Activated CD4-positive, CD25-positive, alpha-beta regulatory T cell (primary cell): ENCODE measurements around the gene WWTR1.

Experiments
- DNase-seq, 4 experiments: peaks; one replicate each; lab custom pipeline; 2025; lab: John Stamatoyannopoulos, UW

Gene WWTR1

GRCh38 chr3:149623824-149624223 is 34.0 kb downstream of the WWTR1 start:
- no peak for DNase-seq

- no peak for DNase-seq
Observed at GRCh38 chr3:149621218-149622005, 36.4 kb downstream of the WWTR1 start.

GRCh38 chr3:149620291-149621020 is 37.4 kb downstream of the WWTR1 start:
- DNase-seq: no peak

- no peak for DNase-seq
Observed at GRCh38 chr3:149619136-149619535, 38.7 kb downstream of the WWTR1 start.

- DNase-seq: no peak
Observed at GRCh38 chr3:149618151-149619123, 39.4 kb downstream of the WWTR1 start.

- no peak for DNase-seq
Observed at GRCh38 chr3:149615731-149616221, 42.0 kb downstream of the WWTR1 start.

GRCh38 chr3:149613988-149614387 is 43.8 kb downstream of the WWTR1 start:
- no peak for DNase-seq

GRCh38 chr3:149612456-149612855 is 45.4 kb downstream of the WWTR1 start:
- DNase-seq: no peak

GRCh38 chr3:149611149-149611548 is 46.7 kb downstream of the WWTR1 start:
- no peak for DNase-seq

GRCh38 chr3:149610351-149611105 is 47.3 kb downstream of the WWTR1 start:
- DNase-seq: no peak

GRCh38 chr3:149609595-149609994 is 48.2 kb downstream of the WWTR1 start:
- DNase-seq: no peak

- DNase-seq: no peak
Observed at GRCh38 chr3:149608987-149609386, 48.8 kb downstream of the WWTR1 start.

GRCh38 chr3:149605902-149606301 is 51.9 kb downstream of the WWTR1 start:
- DNase-seq: no peak

- DNase-seq: no peak
Observed at GRCh38 chr3:149604125-149604875, 53.5 kb downstream of the WWTR1 start.

- DNase-seq: no peak
Observed at GRCh38 chr3:149603126-149604074, 54.4 kb downstream of the WWTR1 start.

- no peak for DNase-seq
Observed at GRCh38 chr3:149600634-149601033, 57.2 kb downstream of the WWTR1 start.

- no peak for DNase-seq
Observed at GRCh38 chr3:149599236-149599635, 58.6 kb downstream of the WWTR1 start.

GRCh38 chr3:149596134-149596770 is 61.6 kb downstream of the WWTR1 start:
- DNase-seq: no peak
